Measurements from ENCODE around the gene CIART. TPM values are rescaled to one million over a fixed set of nuclear protein-coding genes. Genes with fewer than 3 reads are reported as not detected.
"Not testable (repeated sequence)": the region's sequence is repeated elsewhere in the genome, so short reads cannot be mapped to it uniquely, and the experiment has no call there.

CIART gene
- polyA plus RNA-seq, 2 donors, result 4.9 to 7.3 TPM

DNA sequence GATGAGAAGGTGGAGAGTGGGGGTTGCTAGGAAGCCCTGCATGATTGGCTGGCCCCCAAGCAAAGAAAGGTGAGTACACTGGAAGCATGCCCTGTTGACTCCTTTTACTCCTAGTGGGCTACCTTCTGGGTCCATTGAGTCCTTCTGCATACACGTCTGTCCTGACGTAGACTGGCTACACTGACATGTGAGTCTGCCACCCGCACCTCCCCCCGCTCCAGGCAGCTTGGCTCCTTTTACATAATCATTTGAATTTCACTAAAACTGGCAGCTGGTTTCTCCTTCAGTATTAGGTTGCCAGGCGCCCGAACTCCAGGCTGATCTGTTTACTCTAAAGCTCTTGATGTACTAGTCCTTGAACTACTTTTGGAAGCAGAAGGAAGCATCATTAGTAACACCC lies 20.0 kb downstream of the CIART start:
- peaks cover 5% of the 10 kb centered on the region in 2 donors for H3K36me3 ChIP-seq (ENCODE audit: control insufficient read depth in 2 of 2, insufficient read depth in 2 of 2, low read length in 1 of 2)
- H3K4me3 ChIP-seq (ENCODE audit: low read depth in 1 of 2, low read length in 2 of 2), result no peak overlapping the region
- H3K27me3 ChIP-seq (ENCODE audit: control insufficient read depth in 1 of 2, insufficient read depth in 2 of 2, low read length in 2 of 2), result no peaks in the 10 kb centered on the region
- H3K27ac ChIP-seq (ENCODE audit: low read depth in 2 of 2, low read length in 1 of 2), result peak overlapping the region in 1 of 2 donors; percentile 44
- WGBS, 2 donors, result 83 to 85% methylated on average over 6 of the region's 6 CpGs
- H3K4me1 ChIP-seq (ENCODE audit: control insufficient read depth in 2 of 2, insufficient read depth in 2 of 2, low read length in 1 of 2), result no peaks in the 10 kb centered on the region
- no peaks in the 10 kb centered on the region for H3K9me3 ChIP-seq (ENCODE audit: control insufficient read depth in 2 of 2, insufficient read depth in 1 of 2, low read depth in 1 of 2, low read length in 1 of 2)

DNA sequence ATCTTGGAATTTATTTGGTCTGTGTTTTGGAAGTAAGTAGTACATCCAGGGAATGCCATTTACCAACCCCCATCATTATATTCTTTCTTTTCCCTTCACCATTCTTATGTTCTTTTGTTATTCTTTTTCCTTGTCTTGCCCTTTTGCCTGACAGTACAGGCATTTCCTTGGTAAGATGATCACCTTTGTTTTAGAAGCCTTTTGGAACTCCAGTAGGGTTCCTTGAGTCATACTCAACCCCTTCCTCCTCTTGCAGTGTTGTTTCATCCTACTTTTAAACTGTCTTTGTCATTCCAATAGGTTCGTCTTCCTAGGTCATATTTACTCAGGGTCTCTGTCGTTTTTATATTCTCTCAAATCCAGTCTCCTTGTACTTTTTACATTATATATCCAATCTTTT lies 20.5 kb downstream of the CIART start:
- Histone ChIP-seq H3K4me1 (ENCODE audit: control insufficient read depth in 2 of 2, insufficient read depth in 2 of 2, low read length in 1 of 2) (no peaks in the 10 kb centered on the region), H3K27ac (ENCODE audit: low read depth in 2 of 2, low read length in 1 of 2) (no peak overlapping the region), H3K4me3 (ENCODE audit: low read depth in 1 of 2, low read length in 2 of 2) (no peak overlapping the region), H3K27me3 (ENCODE audit: control insufficient read depth in 1 of 2, insufficient read depth in 2 of 2, low read length in 2 of 2) (no peaks in the 10 kb centered on the region), H3K9me3 (ENCODE audit: control insufficient read depth in 2 of 2, insufficient read depth in 1 of 2, low read depth in 1 of 2, low read length in 1 of 2) (no peaks in the 10 kb centered on the region), H3K36me3 (ENCODE audit: control insufficient read depth in 2 of 2, insufficient read depth in 2 of 2, low read length in 1 of 2) (peaks cover 5 to 7% of the 10 kb centered on the region in 2 donors)
- 82 to 85% methylated on average over 2 of the region's 2 CpGs for WGBS, 2 donors

DNA sequence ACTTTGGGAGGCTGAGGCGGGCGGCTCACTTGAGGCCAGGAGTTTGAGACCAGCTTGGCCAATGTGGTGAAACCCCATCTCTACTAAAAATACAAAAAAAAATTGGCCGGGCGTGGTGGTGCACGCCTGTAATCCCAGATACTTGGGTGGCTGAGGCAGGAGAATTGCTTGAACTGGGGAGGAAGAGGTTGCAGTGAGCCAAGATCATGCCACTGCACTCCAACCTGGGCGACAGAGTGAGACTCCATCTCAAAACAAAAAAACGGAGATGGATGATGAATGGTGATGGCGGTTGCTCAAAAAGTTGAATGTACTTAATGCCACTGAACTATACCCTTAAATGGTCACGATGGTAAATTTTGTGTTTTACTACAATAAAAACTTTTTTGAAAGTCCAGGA lies 26.2 kb downstream of the CIART start:
- H3K4me3 ChIP-seq (ENCODE audit: low read depth in 1 of 2, low read length in 2 of 2); H3K27ac ChIP-seq (ENCODE audit: low read depth in 2 of 2, low read length in 1 of 2); H3K27me3 ChIP-seq (ENCODE audit: control insufficient read depth in 1 of 2, insufficient read depth in 2 of 2, low read length in 2 of 2); H3K4me1 ChIP-seq (ENCODE audit: control insufficient read depth in 2 of 2, insufficient read depth in 2 of 2, low read length in 1 of 2); H3K9me3 ChIP-seq (ENCODE audit: control insufficient read depth in 2 of 2, insufficient read depth in 1 of 2, low read depth in 1 of 2, low read length in 1 of 2); H3K36me3 ChIP-seq (ENCODE audit: control insufficient read depth in 2 of 2, insufficient read depth in 2 of 2, low read length in 1 of 2): not testable (repeated sequence)
- WGBS, 2 donors, result 93 to 95% methylated on average over 9 of the region's 9 CpGs

- H3K36me3 ChIP-seq (ENCODE audit: control insufficient read depth in 2 of 2, insufficient read depth in 2 of 2, low read length in 1 of 2), result peaks cover 0 to 5% of the 10 kb centered on the region in 2 donors
- no peak overlapping the region for H3K27ac ChIP-seq (ENCODE audit: low read depth in 2 of 2, low read length in 1 of 2)
- H3K4me1 ChIP-seq (ENCODE audit: control insufficient read depth in 2 of 2, insufficient read depth in 2 of 2, low read length in 1 of 2), result no peaks in the 10 kb centered on the region
- H3K9me3 ChIP-seq (ENCODE audit: control insufficient read depth in 2 of 2, insufficient read depth in 1 of 2, low read depth in 1 of 2, low read length in 1 of 2), result no peaks in the 10 kb centered on the region
- no peak overlapping the region for H3K4me3 ChIP-seq (ENCODE audit: low read depth in 1 of 2, low read length in 2 of 2)
- 73 to 75% methylated on average over 10 of the region's 10 CpGs for WGBS, 2 donors
- no peaks in the 10 kb centered on the region for H3K27me3 ChIP-seq (ENCODE audit: control insufficient read depth in 1 of 2, insufficient read depth in 2 of 2, low read length in 2 of 2)
These were observed 27.6 kb downstream of the CIART start for GRCh38 chr1:150309758-150310508.

DNA sequence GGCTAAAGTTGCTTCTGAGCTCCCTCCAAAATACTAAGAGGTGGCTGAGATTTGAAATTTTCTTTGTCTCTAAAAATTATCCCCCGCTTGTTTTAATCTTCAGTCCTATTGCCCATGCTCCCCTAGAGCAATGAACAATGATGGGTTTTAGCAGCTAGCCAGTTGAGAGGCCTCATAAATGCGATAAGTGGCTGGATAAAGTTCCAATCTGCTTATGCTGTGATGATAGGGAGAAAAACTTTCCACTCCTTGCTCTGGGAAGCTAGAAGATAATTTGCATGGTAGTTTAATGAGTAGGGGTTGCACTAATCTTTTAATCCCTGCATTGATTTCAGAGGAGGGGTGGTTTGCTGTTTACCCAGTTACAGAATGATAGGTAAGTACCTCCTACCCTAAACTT lies 29.4 kb downstream of the CIART start:
- WGBS, 2 donors, result 89 to 91% methylated on average over 2 of the region's 2 CpGs

GRCh38 chr1:150314691-150315090 lies 32.3 kb downstream of the CIART start:
- H3K9me3 ChIP-seq (ENCODE audit: control insufficient read depth in 2 of 2, insufficient read depth in 1 of 2, low read depth in 1 of 2, low read length in 1 of 2); H3K36me3 ChIP-seq (ENCODE audit: control insufficient read depth in 2 of 2, insufficient read depth in 2 of 2, low read length in 1 of 2); H3K27me3 ChIP-seq (ENCODE audit: control insufficient read depth in 1 of 2, insufficient read depth in 2 of 2, low read length in 2 of 2); H3K4me3 ChIP-seq (ENCODE audit: low read depth in 1 of 2, low read length in 2 of 2); H3K4me1 ChIP-seq (ENCODE audit: control insufficient read depth in 2 of 2, insufficient read depth in 2 of 2, low read length in 1 of 2); H3K27ac ChIP-seq (ENCODE audit: low read depth in 2 of 2, low read length in 1 of 2): not testable (repeated sequence)
- WGBS, 2 donors, result 91 to 95% methylated on average over 4 of the region's 4 CpGs

More for the DNA sequence above, 29.4 kb downstream of the CIART start:
- no peak overlapping the region for H3K4me3 ChIP-seq (ENCODE audit: low read depth in 1 of 2, low read length in 2 of 2)
- H3K4me1 ChIP-seq (ENCODE audit: control insufficient read depth in 2 of 2, insufficient read depth in 2 of 2, low read length in 1 of 2), result no peaks in the 10 kb centered on the region
- H3K36me3 ChIP-seq (ENCODE audit: control insufficient read depth in 2 of 2, insufficient read depth in 2 of 2, low read length in 1 of 2), result peaks cover 0 to 5% of the 10 kb centered on the region in 2 donors
- H3K9me3 ChIP-seq (ENCODE audit: control insufficient read depth in 2 of 2, insufficient read depth in 1 of 2, low read depth in 1 of 2, low read length in 1 of 2), result no peaks in the 10 kb centered on the region
- H3K27me3 ChIP-seq (ENCODE audit: control insufficient read depth in 1 of 2, insufficient read depth in 2 of 2, low read length in 2 of 2), result no peaks in the 10 kb centered on the region
- H3K27ac ChIP-seq (ENCODE audit: low read depth in 2 of 2, low read length in 1 of 2), result no peak overlapping the region

DNA sequence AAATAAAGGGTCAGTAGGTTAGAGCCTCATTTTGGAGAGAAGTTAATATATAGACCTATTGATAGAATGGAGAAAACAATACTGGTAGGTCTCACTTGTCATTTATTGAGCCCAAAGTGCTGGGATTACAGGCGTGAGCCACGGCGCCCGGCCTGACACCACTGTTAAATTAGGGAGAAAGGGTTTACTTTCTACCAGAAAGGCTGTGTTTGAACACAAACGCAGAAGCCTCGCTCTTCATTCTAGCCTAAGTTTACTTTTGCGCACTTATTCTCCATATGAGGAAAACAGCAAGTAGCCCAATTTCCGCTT lies 38.3 kb downstream of the CIART start:
- WGBS, 2 donors, result 78 to 82% methylated on average over 8 of the region's 8 CpGs
- H3K4me1 ChIP-seq (ENCODE audit: control insufficient read depth in 2 of 2, insufficient read depth in 2 of 2, low read length in 1 of 2), result no peaks in the 10 kb centered on the region
- peak overlapping the region; percentile 21 to 77 for H3K4me3 ChIP-seq (ENCODE audit: low read depth in 1 of 2, low read length in 2 of 2)
- H3K36me3 ChIP-seq (ENCODE audit: control insufficient read depth in 2 of 2, insufficient read depth in 2 of 2, low read length in 1 of 2), result peaks cover 1 to 3% of the 10 kb centered on the region in 2 donors
- no peaks in the 10 kb centered on the region for H3K27me3 ChIP-seq (ENCODE audit: control insufficient read depth in 1 of 2, insufficient read depth in 2 of 2, low read length in 2 of 2)
- H3K27ac ChIP-seq (ENCODE audit: low read depth in 2 of 2, low read length in 1 of 2), result peak overlapping the region; percentile 10 to 24
- H3K9me3 ChIP-seq (ENCODE audit: control insufficient read depth in 2 of 2, insufficient read depth in 1 of 2, low read depth in 1 of 2, low read length in 1 of 2), result no peaks in the 10 kb centered on the region

DNA sequence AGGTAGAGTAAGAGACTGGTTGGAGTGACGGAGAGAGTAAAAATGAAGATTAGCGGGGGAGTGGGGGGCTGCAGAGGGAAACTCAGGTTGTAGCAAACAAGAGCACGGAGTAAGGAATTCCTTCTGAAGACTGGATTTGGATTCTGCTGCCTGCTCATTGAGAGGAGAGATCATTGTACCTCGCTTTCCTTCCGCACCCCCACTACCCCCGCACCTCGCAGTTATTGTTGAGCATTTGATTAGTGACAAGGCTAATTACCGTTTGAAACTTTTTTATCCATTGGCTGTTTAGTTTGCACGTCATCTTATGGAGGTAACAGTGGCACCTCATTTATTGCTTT lies 39.4 kb downstream of the CIART start:
- no peaks in the 10 kb centered on the region for H3K4me1 ChIP-seq (ENCODE audit: control insufficient read depth in 2 of 2, insufficient read depth in 2 of 2, low read length in 1 of 2)
- H3K4me3 ChIP-seq (ENCODE audit: low read depth in 1 of 2, low read length in 2 of 2), result peak overlapping the region; percentile 77 to 82
- H3K27ac ChIP-seq (ENCODE audit: low read depth in 2 of 2, low read length in 1 of 2), result peak overlapping the region; percentile 78 to 92
- H3K36me3 ChIP-seq (ENCODE audit: control insufficient read depth in 2 of 2, insufficient read depth in 2 of 2, low read length in 1 of 2), result peaks cover 3 to 5% of the 10 kb centered on the region in 2 donors
- H3K9me3 ChIP-seq (ENCODE audit: control insufficient read depth in 2 of 2, insufficient read depth in 1 of 2, low read depth in 1 of 2, low read length in 1 of 2), result no peaks in the 10 kb centered on the region
- H3K27me3 ChIP-seq (ENCODE audit: control insufficient read depth in 1 of 2, insufficient read depth in 2 of 2, low read length in 2 of 2), result no peaks in the 10 kb centered on the region
- WGBS, 2 donors, result 0 to 1% methylated on average over 9 of the region's 9 CpGs

- Histone ChIP-seq H3K27ac (ENCODE audit: low read depth in 2 of 2, low read length in 1 of 2) (no peak overlapping the region), H3K27me3 (ENCODE audit: control insufficient read depth in 1 of 2, insufficient read depth in 2 of 2, low read length in 2 of 2) (no peaks in the 10 kb centered on the region), H3K4me3 (ENCODE audit: low read depth in 1 of 2, low read length in 2 of 2) (peak overlapping the region in 1 of 2 donors; percentile 77), H3K9me3 (ENCODE audit: control insufficient read depth in 2 of 2, insufficient read depth in 1 of 2, low read depth in 1 of 2, low read length in 1 of 2) (no peaks in the 10 kb centered on the region), H3K4me1 (ENCODE audit: control insufficient read depth in 2 of 2, insufficient read depth in 2 of 2, low read length in 1 of 2) (no peaks in the 10 kb centered on the region), H3K36me3 (ENCODE audit: control insufficient read depth in 2 of 2, insufficient read depth in 2 of 2, low read length in 1 of 2) (peaks cover 5% of the 10 kb centered on the region in 2 donors)
- 75 to 79% methylated on average over 3 of the region's 3 CpGs for WGBS, 2 donors
These were observed 40.0 kb downstream of the CIART start for GRCh38 chr1:150322310-150322709.

DNA sequence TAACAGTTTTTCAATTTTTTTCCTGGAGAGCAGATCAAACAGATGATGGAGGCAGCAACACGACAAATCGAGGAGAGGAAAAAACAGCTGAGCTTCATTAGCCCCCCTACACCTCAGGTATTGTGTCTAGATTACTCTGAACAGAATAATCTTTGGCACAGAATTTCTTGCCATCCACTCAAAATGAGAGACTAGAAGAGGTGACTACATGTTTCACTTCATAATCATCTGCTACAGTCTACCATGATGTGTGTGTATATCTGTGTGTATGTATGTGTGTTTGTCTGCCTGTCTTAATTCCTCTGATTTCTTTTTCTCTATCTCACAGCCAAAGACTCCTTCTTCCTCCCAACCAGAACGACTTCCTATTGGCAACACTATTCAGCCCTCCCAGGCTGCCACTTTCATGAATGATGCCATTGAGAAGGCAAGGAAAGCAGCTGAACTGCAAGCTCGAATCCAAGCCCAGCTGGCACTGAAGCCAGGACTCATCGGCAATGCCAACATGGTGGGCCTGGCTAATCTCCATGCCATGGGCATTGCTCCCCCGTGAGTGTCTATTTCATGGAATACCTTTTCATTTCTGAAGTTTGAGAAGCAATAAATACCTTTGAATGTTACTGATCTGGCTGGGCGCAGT lies 50.4 kb downstream of the CIART start:
- H3K9me3 ChIP-seq (ENCODE audit: control insufficient read depth in 2 of 2, insufficient read depth in 1 of 2, low read depth in 1 of 2, low read length in 1 of 2), result no peaks in the 10 kb centered on the region
- 91 to 93% methylated on average over 7 of the region's 7 CpGs for WGBS, 2 donors
- no peak overlapping the region for H3K27ac ChIP-seq (ENCODE audit: low read depth in 2 of 2, low read length in 1 of 2)
- H3K4me3 ChIP-seq (ENCODE audit: low read depth in 1 of 2, low read length in 2 of 2), result no peak overlapping the region
- H3K36me3 ChIP-seq (ENCODE audit: control insufficient read depth in 2 of 2, insufficient read depth in 2 of 2, low read length in 1 of 2), result peaks cover 19 to 24% of the 10 kb centered on the region in 2 donors
- no peaks in the 10 kb centered on the region for H3K4me1 ChIP-seq (ENCODE audit: control insufficient read depth in 2 of 2, insufficient read depth in 2 of 2, low read length in 1 of 2)
- no peaks in the 10 kb centered on the region for H3K27me3 ChIP-seq (ENCODE audit: control insufficient read depth in 1 of 2, insufficient read depth in 2 of 2, low read length in 2 of 2)
